Naive B cell (primary cell): Measurements from ENCODE around the gene TSC1. TPM values are rescaled to one million over a fixed set of nuclear protein-coding genes. Genes with fewer than 3 reads are reported as not detected.
A peak's percentile ranks its signal among the peaks of the same experiment; 100 is the strongest.

ENCODE experiments used
- ATAC-seq, 2 donors: fragments of 150-1000 bp; cut with Tn5 transposase; 2 replicates each; pipeline ENCODE4 v1.10.0; 2021; ENCODE audit warnings: low read depth in 2 of 2, mild to moderate bottlenecking in 2 of 2, moderate library complexity in 2 of 2
- DNase-seq: peaks from one replicate; pipeline ENCODE4 v3.0.0; 2022
- H3K27ac Mint-ChIP-seq, 6 donors: one replicate each; pipeline ENCODE4 v1.8.0; 2020 to 2022; ENCODE audit warnings: mild to moderate bottlenecking in 6 of 6, mixed read lengths in 6 of 6, moderate library complexity in 5 of 6, inconsistent platforms in 2 of 6
- H3K27me3 Mint-ChIP-seq, 3 donors: one replicate each; pipeline ENCODE4 v1.8.0; 2021 to 2022; ENCODE audit warnings: mixed read lengths in 3 of 3, mild to moderate bottlenecking in 1 of 3
- H3K36me3 Mint-ChIP-seq, 2 donors: one replicate each; pipeline ENCODE4 v1.8.0; 2020 to 2022; ENCODE audit warnings: mixed read lengths in 2 of 2, inconsistent platforms in 1 of 2, mild to moderate bottlenecking in 1 of 2
- H3K4me1 Mint-ChIP-seq, 3 donors: one replicate each; pipeline ENCODE4 v1.8.0; 2020 to 2022; ENCODE audit warnings: mixed read lengths in 3 of 3, inconsistent platforms in 1 of 3, mild to moderate bottlenecking in 1 of 3, moderate library complexity in 1 of 3
- H3K4me3 Mint-ChIP-seq, 8 donors: one replicate each; pipeline ENCODE4 v1.8.0; 2020 to 2022; ENCODE audit warnings: mild to moderate bottlenecking in 8 of 8, mixed read lengths in 8 of 8, moderate library complexity in 8 of 8, inconsistent platforms in 2 of 8
- H3K9me3 Mint-ChIP-seq, 7 donors: one replicate each; pipeline ENCODE4 v1.8.0; 2020 to 2022; ENCODE audit warnings: mixed read lengths in 7 of 7, mild to moderate bottlenecking in 5 of 7, inconsistent platforms in 2 of 7, moderate library complexity in 1 of 7
- polyA plus RNA-seq, 6 donors: library from polyadenylated mRNA; unstranded; fragments of 300-500 nt; fragmentation: Illumina TruSeq; gene quantifications; one replicate each; pipeline ENCODE4 v1.2.3, GENCODE V29; 2021; ENCODE audit warnings: low read depth in 6 of 6

TSC1 gene
- polyA plus RNA-seq, 6 donors from 2014 or later, result 1.00 to 14.4 (median 8.6) TPM

GRCh38 chr9:132888151-132888550 is 56.3 kb downstream of the TSC1 start:
- ATAC-seq, result peak; percentile 2 to 17
- peak overlapping the region; percentile 80 to 95 (median 86) for H3K4me3 Mint-ChIP-seq
- H3K27ac Mint-ChIP-seq, result peak overlapping the region; percentile 79 to 98 (median 90)

GRCh38 chr9:132887181-132888120 is 57.0 kb downstream of the TSC1 start:
- ATAC-seq (no peak), DNase-seq (no peak)
- peaks cover 32 to 58% (median 45%) of the 10 kb centered on the region in 3 donors for H3K4me1 Mint-ChIP-seq
- H3K27me3 Mint-ChIP-seq, result no peaks in the 10 kb centered on the region
- no peaks in the 10 kb centered on the region for H3K9me3 Mint-ChIP-seq
- no peaks in the 10 kb centered on the region for H3K36me3 Mint-ChIP-seq
- peak overlapping the region in 7 of 8 donors; percentile 38 to 95 (median 81) for H3K4me3 Mint-ChIP-seq
- H3K27ac Mint-ChIP-seq, result peak overlapping the region in 2 of 6 donors; percentile 15 to 85

More at GRCh38 chr9:132888151-132888550, 56.3 kb downstream of the TSC1 start:
- H3K9me3 Mint-ChIP-seq, result no peaks in the 10 kb centered on the region
- H3K27me3 Mint-ChIP-seq, result no peaks in the 10 kb centered on the region
- H3K4me1 Mint-ChIP-seq, result peaks cover 32 to 58% (median 50%) of the 10 kb centered on the region in 3 donors
- no peak for DNase-seq
- H3K36me3 Mint-ChIP-seq, result no peaks in the 10 kb centered on the region

GRCh38 chr9:132886334-132886725 is 58.1 kb downstream of the TSC1 start:
- DNase-seq, result no peak
- no peaks in the 10 kb centered on the region for H3K36me3 Mint-ChIP-seq
- peak overlapping the region in 4 of 6 donors; percentile 24 to 88 (median 56) for H3K27ac Mint-ChIP-seq
- no peak for ATAC-seq
- H3K27me3 Mint-ChIP-seq, result no peaks in the 10 kb centered on the region
- H3K4me3 Mint-ChIP-seq, result peak overlapping the region in 2 of 8 donors; percentile 79 to 82
- peaks cover 32 to 58% (median 45%) of the 10 kb centered on the region in 3 donors for H3K4me1 Mint-ChIP-seq
- no peaks in the 10 kb centered on the region for H3K9me3 Mint-ChIP-seq

DNA sequence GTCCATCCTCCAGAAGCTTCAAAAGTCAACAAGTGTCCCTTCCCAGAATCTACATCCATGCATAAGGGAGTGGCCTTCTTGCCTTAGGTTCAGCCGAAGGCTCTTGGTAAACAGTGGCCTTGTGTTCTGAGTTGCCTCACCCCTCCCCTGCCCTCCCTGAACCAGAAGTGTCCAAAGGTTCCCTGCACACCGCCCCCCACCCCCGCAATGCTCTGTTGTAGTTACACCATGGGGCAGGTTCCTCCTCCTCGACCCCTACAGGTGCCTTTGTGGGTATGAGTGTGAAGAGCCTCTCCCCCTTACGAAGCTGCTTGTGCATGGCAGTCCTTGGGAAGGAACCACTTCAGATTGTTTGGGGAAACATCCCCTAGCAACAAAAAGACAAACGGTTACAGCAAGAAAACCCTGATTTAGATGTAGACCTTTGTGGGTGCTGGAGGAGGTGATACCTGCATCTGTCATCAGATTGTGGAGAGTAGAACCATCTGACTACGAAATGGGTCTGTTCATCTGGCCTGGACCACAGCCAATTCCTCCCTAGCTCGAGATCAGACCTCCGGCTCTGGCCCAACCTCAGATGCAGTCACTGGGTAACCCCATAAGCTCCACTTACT is 58.6 kb downstream of the TSC1 start:
- Mint-ChIP-seq H3K27me3 (no peaks in the 10 kb centered on the region), H3K27ac (peak overlapping the region in 5 of 6 donors; percentile 24 to 88 (median 72)), H3K9me3 (no peaks in the 10 kb centered on the region), H3K4me3 (peak overlapping the region in 3 of 8 donors; percentile 24 to 82 (median 33)), H3K4me1 (peaks cover 32 to 57% (median 44%) of the 10 kb centered on the region in 3 donors), H3K36me3 (no peaks in the 10 kb centered on the region)
- peak; percentile 31 for DNase-seq
- peak; percentile 48 to 53 for ATAC-seq

DNA sequence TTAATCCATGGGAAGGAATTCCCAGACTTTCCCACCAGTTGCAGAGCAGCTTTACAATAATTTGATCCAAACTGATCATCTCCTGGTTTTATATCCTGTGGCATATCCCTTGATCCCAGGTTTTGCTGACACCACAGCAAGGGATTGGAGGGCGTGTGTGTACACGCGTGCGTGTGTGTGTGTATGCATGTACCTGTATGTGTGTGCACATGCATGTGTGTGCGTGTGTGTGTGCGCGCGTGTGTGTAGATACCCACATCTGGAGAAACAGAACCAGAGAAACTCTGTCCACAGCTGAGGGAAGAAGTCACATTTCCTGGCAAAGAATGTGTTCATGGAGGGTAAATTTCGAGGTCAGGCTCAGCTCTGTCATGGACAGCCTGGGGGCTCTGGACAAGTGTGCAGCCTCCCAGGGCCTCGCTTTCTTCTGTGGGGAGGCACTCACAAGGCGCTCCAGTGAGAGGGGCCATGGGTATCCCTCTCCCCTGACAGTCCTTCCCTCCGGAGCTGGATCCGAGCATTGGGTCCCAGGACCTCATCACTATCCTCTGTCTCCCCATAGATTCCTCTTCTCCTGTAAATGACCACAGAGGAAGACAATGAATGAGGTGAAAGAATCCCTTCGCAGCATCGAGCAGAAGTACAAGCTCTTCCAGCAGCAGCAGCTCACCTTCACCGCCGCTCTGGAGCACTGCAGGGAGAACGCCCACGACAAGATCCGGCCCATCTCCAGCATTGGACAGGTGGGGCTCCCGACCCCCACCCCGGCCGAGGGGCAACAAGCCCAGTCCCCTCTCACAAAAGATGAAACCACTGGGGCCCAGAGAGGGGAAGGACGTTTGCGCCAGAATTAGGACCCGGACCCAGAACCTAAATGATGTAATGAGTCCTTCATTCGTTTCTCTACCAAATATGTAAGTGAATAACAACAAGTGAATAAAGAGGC is 60.8 kb downstream of the TSC1 start:
- ATAC-seq (no peak), DNase-seq (no peak)
- Mint-ChIP-seq H3K36me3 (no peaks in the 10 kb centered on the region), H3K9me3 (no peaks in the 10 kb centered on the region), H3K4me1 (peaks cover 44 to 54% (median 45%) of the 10 kb centered on the region in 3 donors), H3K4me3 (no peak overlapping the region), H3K27me3 (no peaks in the 10 kb centered on the region), H3K27ac (no peak overlapping the region)

DNA sequence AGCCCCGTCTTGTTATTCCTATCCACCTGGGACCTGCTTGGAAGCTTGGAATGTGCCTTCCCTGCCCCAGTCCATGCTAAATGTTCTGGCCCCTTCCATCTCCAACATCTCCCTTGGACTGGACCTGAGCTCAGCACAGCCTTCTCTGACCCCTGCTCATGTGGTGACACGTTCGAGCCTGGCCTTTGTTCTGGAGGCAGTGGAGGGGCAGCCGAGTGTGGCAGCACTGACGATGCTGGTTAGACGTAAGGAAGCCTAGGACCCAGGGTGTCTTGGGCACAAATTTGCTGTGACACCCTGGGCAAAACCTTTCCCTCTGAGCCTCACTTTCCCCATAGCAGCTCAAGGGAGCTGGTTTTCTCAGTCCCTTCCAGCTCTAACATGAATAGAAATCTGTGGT is 61.8 kb downstream of the TSC1 start:
- Mint-ChIP-seq H3K27me3 (no peaks in the 10 kb centered on the region), H3K27ac (peak overlapping the region in 1 of 6 donors; percentile 59), H3K4me1 (peaks cover 34 to 44% (median 38%) of the 10 kb centered on the region in 3 donors), H3K36me3 (no peaks in the 10 kb centered on the region), H3K4me3 (peak overlapping the region in 1 of 8 donors; percentile 49), H3K9me3 (no peaks in the 10 kb centered on the region)
- DNase-seq (no peak), ATAC-seq (no peak)

DNA sequence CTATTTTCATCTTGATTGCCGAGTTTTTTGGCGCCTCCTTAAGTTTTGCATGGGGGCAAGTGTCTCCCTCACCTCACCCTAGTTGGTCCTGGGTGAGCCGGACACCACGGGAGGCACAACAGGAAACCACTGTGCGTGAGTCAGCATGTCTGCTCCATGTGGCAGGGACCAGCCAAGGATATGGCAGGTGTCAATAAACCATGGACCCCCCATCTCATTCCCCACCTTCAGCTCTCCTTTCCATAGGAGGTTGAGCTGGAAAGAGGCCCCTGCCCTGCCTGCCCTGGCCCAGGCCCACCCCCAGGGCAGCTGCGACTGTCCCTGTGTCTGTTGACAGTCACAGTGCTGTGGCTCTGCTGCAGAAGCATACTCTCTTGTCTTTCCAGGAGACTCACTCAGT is 62.6 kb downstream of the TSC1 start:
- Mint-ChIP-seq H3K9me3 (no peaks in the 10 kb centered on the region), H3K4me1 (peaks cover 27 to 39% (median 31%) of the 10 kb centered on the region in 3 donors), H3K27me3 (no peaks in the 10 kb centered on the region), H3K36me3 (no peaks in the 10 kb centered on the region), H3K27ac (no peak overlapping the region), H3K4me3 (peak overlapping the region in 2 of 8 donors; percentile 47 to 49)
- ATAC-seq, result no peak
- DNase-seq, result no peak

DNA sequence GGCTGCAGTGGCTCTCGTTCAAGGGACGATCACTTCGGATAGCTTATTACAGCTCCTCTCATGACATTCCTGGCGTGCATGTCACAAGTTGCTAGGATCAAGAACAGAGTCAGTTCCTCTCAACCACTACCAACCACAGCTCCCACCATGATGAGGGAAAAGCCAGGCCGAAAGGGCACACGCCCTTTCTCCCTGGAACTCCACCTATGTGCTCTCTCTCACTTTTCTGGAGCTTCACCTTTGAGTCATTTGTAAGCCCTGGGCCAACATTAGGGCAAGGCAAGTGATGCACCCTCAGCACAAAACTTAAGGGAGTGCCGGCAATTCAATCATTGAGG is 64.1 kb downstream of the TSC1 start:
- Mint-ChIP-seq H3K27me3 (no peaks in the 10 kb centered on the region), H3K4me3 (peak overlapping the region in 7 of 8 donors; percentile 40 to 89 (median 80)), H3K36me3 (no peaks in the 10 kb centered on the region), H3K4me1 (peaks cover 18 to 25% (median 19%) of the 10 kb centered on the region in 3 donors), H3K27ac (peak overlapping the region in 4 of 6 donors; percentile 54 to 89 (median 70)), H3K9me3 (no peaks in the 10 kb centered on the region)
- ATAC-seq, result no peak
- DNase-seq, result no peak

GRCh38 chr9:132879457-132880323 is 64.7 kb downstream of the TSC1 start:
- Mint-ChIP-seq H3K36me3 (no peaks in the 10 kb centered on the region), H3K4me1 (peaks cover 18 to 22% (median 19%) of the 10 kb centered on the region in 3 donors), H3K9me3 (no peaks in the 10 kb centered on the region), H3K4me3 (peak overlapping the region; percentile 80 to 94 (median 87)), H3K27ac (peak overlapping the region; percentile 65 to 96 (median 88)), H3K27me3 (no peaks in the 10 kb centered on the region)
- DNase-seq (no peak), ATAC-seq (peak; percentile 13 to 17)

DNA sequence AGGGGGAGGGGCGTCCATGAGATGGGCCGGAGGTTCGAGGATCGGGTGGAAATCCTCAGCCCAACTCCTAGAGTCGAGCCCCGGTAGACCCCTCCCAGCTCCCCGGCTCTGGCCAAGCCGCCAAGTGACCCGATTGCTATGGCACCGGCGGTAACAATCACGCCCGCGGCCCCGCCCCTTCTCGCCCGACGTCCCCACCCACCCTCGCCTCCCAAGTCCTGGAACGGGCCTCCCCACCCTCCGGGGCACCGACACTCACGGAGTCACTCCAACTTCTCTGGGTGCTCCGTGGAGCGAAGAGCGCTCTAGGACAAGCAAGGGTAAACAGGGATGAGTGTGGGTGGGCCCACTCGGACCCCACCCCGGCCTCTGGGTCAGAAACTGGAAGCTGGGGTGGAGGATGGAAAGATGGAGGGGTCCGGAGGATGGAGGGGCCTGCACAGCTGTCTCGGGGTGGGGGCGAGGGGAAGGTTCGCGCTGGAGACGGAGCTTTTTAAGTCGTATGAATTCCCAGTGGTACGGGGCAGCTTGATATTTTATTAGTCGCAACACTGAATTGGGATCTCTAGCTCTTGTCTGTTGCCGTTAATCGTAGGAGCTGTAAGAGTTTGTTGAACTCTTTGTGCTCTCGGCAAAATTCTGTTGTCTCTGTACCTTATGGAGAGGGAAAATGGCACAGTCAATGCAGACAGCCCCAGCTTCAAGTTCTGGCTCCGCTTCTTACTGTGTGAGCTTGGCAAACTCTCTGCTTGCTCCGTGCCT is 65.5 kb downstream of the TSC1 start, which contains the start of gene SPACA9:
Gene SPACA9, plus strand, starts transcription at position 204 of the 762 bp plus-strand sequence. CDS start 5,050 bp downstream, outside the sequence.
- ATAC-seq (peak; percentile 33 to 36), DNase-seq (no peak)
- Mint-ChIP-seq H3K4me1 (peaks cover 17 to 21% (median 18%) of the 10 kb centered on the region in 3 donors), H3K27me3 (no peaks in the 10 kb centered on the region), H3K36me3 (no peaks in the 10 kb centered on the region), H3K4me3 (peak within 1 kb of the TSS; percentile 80 to 94 (median 87)), H3K9me3 (no peaks in the 10 kb centered on the region), H3K27ac (peak within 1 kb of the TSS; percentile 85 to 96 (median 88))

GRCh38 chr9:132877824-132878694 is 66.4 kb downstream of the TSC1 start, which contains the start of gene AK8:
Gene AK8 (minus strand): TSS chr9:132878284. CDS start chr9:132878255, 29 bp downstream.
- no peaks in the 10 kb centered on the region for H3K27me3 Mint-ChIP-seq
- peak within 1 kb of the TSS; percentile 85 to 96 (median 90) for H3K27ac Mint-ChIP-seq
- no peaks in the 10 kb centered on the region for H3K36me3 Mint-ChIP-seq
- no peaks in the 10 kb centered on the region for H3K9me3 Mint-ChIP-seq
- DNase-seq, result peak; percentile 79
- H3K4me3 Mint-ChIP-seq, result peak within 1 kb of the TSS; percentile 80 to 94 (median 87)
- ATAC-seq, result peak; percentile 91
- peaks cover 17 to 20% (median 18%) of the 10 kb centered on the region in 3 donors for H3K4me1 Mint-ChIP-seq
